ENCODE measurements around the gene CYP3A5.

DNA sequence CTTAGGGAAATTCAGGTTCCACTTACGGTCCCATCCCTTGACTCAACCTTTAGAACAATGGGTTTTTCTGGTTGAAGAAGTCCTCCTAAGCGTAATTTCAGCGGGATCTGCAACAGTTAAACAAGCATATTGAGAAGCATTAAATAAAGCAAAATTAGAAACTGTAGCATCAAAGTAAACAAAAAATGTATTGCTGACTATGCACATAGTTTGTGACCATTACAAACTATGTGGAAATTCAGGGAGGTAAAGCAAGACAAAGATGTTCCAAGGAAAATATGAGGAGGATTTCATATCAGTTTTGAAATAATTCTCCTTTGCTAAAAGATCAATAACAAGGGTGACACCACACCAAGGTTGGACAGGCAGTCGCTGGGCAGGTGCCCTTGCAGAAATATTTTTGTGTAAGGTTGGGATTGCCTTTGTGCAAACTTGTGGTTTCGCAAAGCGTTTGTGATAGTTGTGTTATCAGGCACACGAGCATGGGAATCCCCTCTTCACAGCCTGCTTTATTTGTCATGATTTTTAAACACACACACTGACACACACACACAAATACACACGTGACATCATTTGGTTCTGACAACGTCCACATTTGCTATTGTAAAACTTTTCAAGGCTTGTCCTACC lies 5.4 kb upstream of the CYP3A5 start:
- TF ChIP-seq GATA2 (IDR thresholded peaks at IDR 0.05; ENCODE audit: low read depth, low read length) (no peak), GATA3 (IDR thresholded peaks at IDR 0.05; ENCODE audit: low read depth, low read length) (no peak)
